Testis (tissue), 3 donors: ENCODE results near the gene ST3GAL2. TPM values are rescaled to one million over a fixed set of nuclear protein-coding genes. Genes with fewer than 3 reads are reported as not detected.
"Not testable (repeated sequence)": the region's sequence is repeated elsewhere in the genome, so short reads cannot be mapped to it uniquely, and the experiment has no call there.

Experiments used
- DNase-seq: peaks from one replicate; pipeline ENCODE4 v3.0.0-alpha.2; 2019
- H3K27ac ChIP-seq, 2 donors: fragments of 200-600 bp; sonication (generic); one replicate each; pipeline ENCODE4 v1.5.1; 2019
- H3K27me3 ChIP-seq: fragments of 200-600 bp; sonication (generic); one replicate; pipeline ENCODE4 v1.5.1; 2019
- H3K36me3 ChIP-seq: fragments of 200-600 bp; sonication (generic); one replicate; pipeline ENCODE4 v1.5.1; 2017; ENCODE audit warnings: low read depth; ENCODE audit errors: missing control alignments
- H3K4me1 ChIP-seq: fragments of 200-600 bp; sonication (generic); one replicate; pipeline ENCODE4 v1.5.1; 2019
- H3K4me3 ChIP-seq, 2 donors: fragments of 200-600 bp; sonication (generic); one replicate each; pipeline ENCODE4 v1.5.1; 2017 to 2019
- H3K9me3 ChIP-seq: fragments of 200-600 bp; sonication (generic); one replicate; pipeline ENCODE4 v1.5.1; 2017
- CTCF ChIP-seq, 3 experiments: fragments of 450-650 bp in 2 of 3; fragments of 200-600 bp in 1 of 3; sonication (generic) in 1 of 3; IDR thresholded peaks; one replicate each; pipeline ENCODE4 v1.5.1; 2016 to 2019; ENCODE audit warnings: antibody characterized with exemption in 3 of 3, mild to moderate bottlenecking in 2 of 3, moderate library complexity in 1 of 3
- POLR2A ChIP-seq: fragments of 450-650 bp; IDR thresholded peaks from one replicate; pipeline ENCODE4 v1.6.1; 2017; ENCODE audit warnings: antibody characterized with exemption, mild to moderate bottlenecking, moderate library complexity
- WGBS, 2 donors: methylation state at CpG; one replicate each; pipeline ENCODE4 v1.1.5; 2018; 5-methylcytosine and 5-hydroxymethylcytosine counted together
- intact Hi-C: fragments of 100-400 bp; cut with DNase I; formaldehyde crosslinking; loops from one replicate; pipeline ENCODE4 v1.15.1; 2023; ENCODE audit warnings: low total_unique reads
- polyA plus RNA-seq: library from polyadenylated mRNA; stranded (reverse); fragments of 350-450 nt; fragmentation: Illumina TruSeq; extraction: RNeasy Lipid Tissue Mini Kit (QIAGEN cat#74804); gene quantifications from one replicate; pipeline ENCODE4 v1.2.3, GENCODE V29; 2014; ENCODE audit warnings: low read depth, low replicate concordance; ENCODE audit not compliant: insufficient read depth
- total RNA-seq, 2 donors: library from RNA; depleted of rRNA; stranded (reverse); fragments of >200 nt; gene quantifications; one replicate each; pipeline ENCODE4 v1.2.3, GENCODE V29; 2016

The ST3GAL2 gene
- total and polyA plus RNA-seq, 3 donors from 2014 or later, result 20.2 to 46.2 (median 32.5) TPM

- H3K9me3 ChIP-seq, H3K4me3 ChIP-seq, H3K36me3 ChIP-seq, H3K27ac ChIP-seq, intact Hi-C loops, H3K27me3 ChIP-seq, H3K4me1 ChIP-seq: not testable (repeated sequence)
- 39 to 43% methylated on average over 10 of the region's 10 CpGs for WGBS, 2 donors
- DNase-seq, result peak; percentile 32
- TF ChIP-seq CTCF (IDR thresholded peaks at IDR 0.05), result peak; percentile 49 to 54 (median 52)
Observed at GRCh38 chr16:70370145-70370544, 68.8 kb downstream of the ST3GAL2 start.

GRCh38 chr16:70364399-70364798, 74.5 kb downstream of the ST3GAL2 start:
- Histone ChIP-seq H3K4me3 (no peak overlapping the region), H3K27me3 (no peaks in the 10 kb centered on the region), H3K9me3 (no peaks in the 10 kb centered on the region), H3K4me1 (no peaks in the 10 kb centered on the region), H3K27ac (no peak overlapping the region), H3K36me3 (no peaks in the 10 kb centered on the region)
- no peak for DNase-seq
- 79 to 91% methylated on average over 3 to 5 of the region's 5 CpGs for WGBS, 2 donors
- intact Hi-C loops, result no loop called here
- TF ChIP-seq CTCF (IDR thresholded peaks at IDR 0.05) (no peak), POLR2A (no peak)

GRCh38 chr16:70359552-70359951, 79.3 kb downstream of the ST3GAL2 start:
- no peak for DNase-seq
- 91 to 92% methylated on average over 7 of the region's 7 CpGs for WGBS, 2 donors
- H3K4me1 ChIP-seq, result no peaks in the 10 kb centered on the region
- H3K36me3 ChIP-seq, result no peaks in the 10 kb centered on the region
- no peak overlapping the region for H3K27ac ChIP-seq
- TF ChIP-seq POLR2A (no peak), CTCF (IDR thresholded peaks at IDR 0.05) (no peak)
- H3K9me3 ChIP-seq, result no peaks in the 10 kb centered on the region
- intact Hi-C loops, result no loop called here
- no peaks in the 10 kb centered on the region for H3K27me3 ChIP-seq
- H3K4me3 ChIP-seq, result no peak overlapping the region

GRCh38 chr16:70349783-70350182, 89.1 kb downstream of the ST3GAL2 start:
- H3K4me3 ChIP-seq, result no peak overlapping the region
- no peaks in the 10 kb centered on the region for H3K9me3 ChIP-seq
- TF ChIP-seq CTCF (IDR thresholded peaks at IDR 0.05), result no peak
- TF ChIP-seq POLR2A, result no peak
- WGBS, 2 donors, result 93 to 96% methylated on average over 2 of the region's 2 CpGs
- no peak for DNase-seq
- no peaks in the 10 kb centered on the region for H3K27me3 ChIP-seq
- H3K36me3 ChIP-seq, result no peaks in the 10 kb centered on the region
- H3K4me1 ChIP-seq, result peaks cover 16% of the 10 kb centered on the region
- no peak overlapping the region for H3K27ac ChIP-seq
- intact Hi-C loops, result no loop called here

GRCh38 chr16:70348991-70349390, 89.9 kb downstream of the ST3GAL2 start:
- Histone ChIP-seq H3K27ac (no peak overlapping the region), H3K4me3 (no peak overlapping the region), H3K27me3 (no peaks in the 10 kb centered on the region), H3K36me3 (no peaks in the 10 kb centered on the region), H3K4me1 (peaks cover 16% of the 10 kb centered on the region), H3K9me3 (no peaks in the 10 kb centered on the region)
- intact Hi-C loops, result no loop called here
- no peak for DNase-seq
- TF ChIP-seq POLR2A (no peak), CTCF (IDR thresholded peaks at IDR 0.05) (no peak)
- WGBS, 2 donors, result 26 to 34% methylated on average over 2 of the region's 2 CpGs
